ENCODE measurements around the gene ATP8B3. TPM values are rescaled to one million over a fixed set of nuclear protein-coding genes. Genes with fewer than 3 reads are reported as not detected.

ATP8B3 gene
- total and polyA plus RNA-seq, 9 of the 15 experiments (the other 6 are each of a cell fraction or from before 2014, with no cell fraction given) = 1.2 to 12.3 (median 3.8) TPM

DNA sequence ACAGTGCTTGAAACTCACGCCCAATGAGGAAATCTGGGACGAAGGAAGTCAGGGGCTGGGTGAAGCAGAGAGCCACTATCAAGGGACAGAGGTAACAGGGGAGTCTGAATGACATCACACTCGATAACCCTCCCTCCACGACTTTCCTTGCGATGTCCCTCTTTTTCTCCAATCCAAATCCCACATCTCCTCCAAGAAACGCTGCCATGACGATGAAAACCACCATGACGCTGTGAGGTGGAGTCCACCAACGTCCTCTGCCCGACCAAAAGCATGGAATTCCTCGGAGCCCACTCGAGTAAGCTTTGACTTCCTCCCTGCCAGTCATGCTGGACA is 35.2 kb upstream of the ATP8B3 start:
- peak overlapping the region; percentile 100 for H3K4me3 ChIP-seq
- H3K4me1 ChIP-seq (replicated peaks in 1 of 2; ENCODE audit: control insufficient read depth in 2 of 2, insufficient read depth in 2 of 2, low read length in 2 of 2) = peaks cover 15 to 83% of the 10 kb centered on the region in 2 experiments
- intact Hi-C loops (cut with micrococcal nuclease) (no loop called here), in situ Hi-C loops (cut with MboI) (no loop called here)
- DNase-seq (ENCODE audit: extremely low read depth in 1 of 4, low spot score in 3 of 4) (no peak), FAIRE-seq (peak; percentile 82), ATAC-seq (no peak)
- H4K20me1 ChIP-seq (replicated peaks; ENCODE audit: control insufficient read depth, insufficient read depth, low read length) = peaks cover 45% of the 10 kb centered on the region
- no peaks in the 10 kb centered on the region for H3K9me3 ChIP-seq (replicated peaks; ENCODE audit: control insufficient read depth, insufficient read depth, low read depth, low read length)
- no peaks in the 10 kb centered on the region for H3K27me3 ChIP-seq (ENCODE audit: control insufficient read depth in 2 of 2, insufficient read depth in 2 of 2, low read length in 2 of 2)
- peaks cover 83% of the 10 kb centered on the region for H3K79me2 ChIP-seq (ENCODE audit: control insufficient read depth, insufficient read depth, low read length)
- WGBS (ENCODE audit: insufficient coverage, low coverage, missing lambda C conversion rate) = 3% methylated on average over 11 of the region's 12 CpGs
- H3K27ac ChIP-seq (ENCODE audit: extremely low read depth, low read depth, low read length) = peak overlapping the region; percentile 100
- TF ChIP-seq HNRNPUL1 (IDR thresholded peaks at IDR 0.05; ENCODE audit: low read length) (no peak), STAT5B (CRISPR knock-in tag; IDR thresholded peaks at IDR 0.05) (no peak), ATF7 (IDR thresholded peaks at IDR 0.05) (no peak), TAF1 (IDR thresholded peaks at IDR 0.05; ENCODE audit: control insufficient read depth, extremely low read depth, insufficient read depth, low read length, severe bottlenecking) (peak; percentile 5), COPS2 (conservative IDR thresholded peaks at IDR 0.05) (no peak), CREM (IDR thresholded peaks at IDR 0.05; ENCODE audit: low read depth) (peak; percentile 34; the same call in 1 of the 2 replicates)
- TF ChIP-seq, protein P1, sequence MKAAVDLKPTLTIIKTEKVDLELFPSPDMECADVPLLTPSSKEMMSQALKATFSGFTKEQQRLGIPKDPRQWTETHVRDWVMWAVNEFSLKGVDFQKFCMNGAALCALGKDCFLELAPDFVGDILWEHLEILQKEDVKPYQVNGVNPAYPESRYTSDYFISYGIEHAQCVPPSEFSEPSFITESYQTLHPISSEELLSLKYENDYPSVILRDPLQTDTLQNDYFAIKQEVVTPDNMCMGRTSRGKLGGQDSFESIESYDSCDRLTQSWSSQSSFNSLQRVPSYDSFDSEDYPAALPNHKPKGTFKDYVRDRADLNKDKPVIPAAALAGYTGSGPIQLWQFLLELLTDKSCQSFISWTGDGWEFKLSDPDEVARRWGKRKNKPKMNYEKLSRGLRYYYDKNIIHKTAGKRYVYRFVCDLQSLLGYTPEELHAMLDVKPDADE (conservative IDR thresholded peaks at IDR 0.05; ENCODE audit: control insufficient read depth, low read depth, low read length) = peak; percentile 19; the same call in 1 of the 2 replicates
- no peak overlapping the region for H2AFZ ChIP-seq (ENCODE audit: low read depth, low read length)
- CTCF ChIA-PET (ENCODE audit: low intra/inter-chr PET ratio) = interaction anchor here (0.7 kb wide), 1 partner anchor 11 kb away, joined by 3 read pairs; no protein-coding TSS in a partner anchor
- peak overlapping the region; percentile 99 for H3K4me2 ChIP-seq (ENCODE audit: insufficient read depth, low read length)
- peaks cover 60% of the 10 kb centered on the region for H3K36me3 ChIP-seq (ENCODE audit: control insufficient read depth, insufficient read depth, low read length)
- peak overlapping the region; percentile 99 for H3K9ac ChIP-seq (ENCODE audit: insufficient read depth in 1 of 2, low read depth in 2 of 2, low read length in 2 of 2)
- POLR2A ChIA-PET = interaction anchor here (0.6 to 1.8 kb wide), 3 partner anchors 9 to 826 kb away, joined by 3 to 9 read pairs (median 9); no protein-coding TSS in a partner anchor
- H3K9me1 ChIP-seq (ENCODE audit: control insufficient read depth, insufficient read depth, low read length) = no peaks in the 10 kb centered on the region
- BruUV-seq (replicated peaks) = TSS peak; percentile 46
